HCT116 (cell line): ENCODE measurements around the gene SEMA3E.

Experiments
- REST ChIP-seq: IDR thresholded peaks from 2 replicates; pipeline ENCODE4 v1.6.1; 2012; ENCODE audit warnings: low read depth
- ZFX ChIP-seq: fragments of 450-650 bp; IDR thresholded peaks from 2 replicates; pipeline ENCODE4 v1.6.1; 2017

GRCh38 chr7:83509255-83510021 is 139.5 kb downstream of the SEMA3E start:
- TF ChIP-seq REST: no peak
- TF ChIP-seq ZFX: no peak
